Measurements from ENCODE around the gene JMJD8.

The JMJD8 gene

DNA sequence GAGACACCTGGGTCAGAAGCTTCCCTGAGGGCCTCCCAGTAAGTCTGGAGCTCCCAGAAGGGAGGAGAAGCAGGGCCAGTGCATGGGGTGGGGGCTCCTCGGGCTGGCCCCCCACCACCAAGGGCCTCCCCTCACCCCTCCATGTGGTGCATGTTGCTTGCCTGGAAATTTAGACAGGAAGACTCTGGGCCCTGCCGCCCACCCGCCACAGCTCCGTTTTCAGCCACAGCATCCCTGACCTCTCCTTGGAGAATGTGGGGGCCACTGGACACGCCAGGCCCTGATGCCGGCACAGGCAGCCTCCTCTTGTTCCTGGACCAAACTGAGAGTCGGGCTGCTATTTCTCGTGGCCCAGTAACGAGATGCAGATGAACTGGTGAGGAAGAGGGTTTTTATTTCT is 45.3 kb downstream of the JMJD8 start:
- no peaks in the 10 kb centered on the region for H3K36me3 ChIP-seq (ENCODE audit: control insufficient read depth, insufficient read depth, low read length)
- no peak overlapping the region for H3K4me3 ChIP-seq (ENCODE audit: low read length)
- no peaks in the 10 kb centered on the region for H3K27me3 ChIP-seq (ENCODE audit: control insufficient read depth, insufficient read depth, low read length)
- H3K9ac ChIP-seq (ENCODE audit: low read length): no peak overlapping the region
- no peaks in the 10 kb centered on the region for H3K9me3 ChIP-seq (ENCODE audit: control insufficient read depth, low read length)
- peaks cover 37% of the 10 kb centered on the region for H3K4me1 ChIP-seq (ENCODE audit: control insufficient read depth, insufficient read depth, low read length)

DNA sequence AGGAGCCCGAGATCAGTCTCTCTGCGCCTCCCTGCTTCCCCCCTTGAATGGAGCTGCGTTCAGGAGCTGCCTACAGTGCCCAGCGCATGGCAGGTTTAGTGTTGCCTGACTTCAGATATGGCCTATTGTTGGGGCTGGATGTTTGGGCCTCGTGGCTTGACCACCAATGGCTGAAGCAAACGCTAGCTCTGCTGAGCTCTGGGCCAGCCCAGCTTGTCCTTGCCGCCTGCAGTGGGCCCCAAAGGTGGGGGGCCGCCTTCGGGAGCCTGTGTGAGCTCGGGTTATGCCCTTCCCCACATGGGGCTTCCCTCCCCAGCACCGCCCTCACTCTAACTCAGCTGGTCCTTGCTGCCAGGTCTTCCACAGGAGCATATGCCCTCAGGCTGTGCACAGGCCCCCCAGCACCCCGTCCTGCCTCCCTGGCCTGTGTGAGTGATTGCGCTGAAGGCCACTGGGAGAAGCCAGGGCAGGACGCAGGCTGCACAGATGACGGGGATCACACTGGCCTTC is 46.0 kb downstream of the JMJD8 start:
- H3K4me1 ChIP-seq (ENCODE audit: control insufficient read depth, insufficient read depth, low read length): peaks cover 30% of the 10 kb centered on the region
- H3K9me3 ChIP-seq (ENCODE audit: control insufficient read depth, low read length): no peaks in the 10 kb centered on the region
- H3K36me3 ChIP-seq (ENCODE audit: control insufficient read depth, insufficient read depth, low read length): no peaks in the 10 kb centered on the region
- H3K9ac ChIP-seq (ENCODE audit: low read length): no peak overlapping the region
- no peaks in the 10 kb centered on the region for H3K27me3 ChIP-seq (ENCODE audit: control insufficient read depth, insufficient read depth, low read length)
- H3K4me3 ChIP-seq (ENCODE audit: low read length): no peak overlapping the region

DNA sequence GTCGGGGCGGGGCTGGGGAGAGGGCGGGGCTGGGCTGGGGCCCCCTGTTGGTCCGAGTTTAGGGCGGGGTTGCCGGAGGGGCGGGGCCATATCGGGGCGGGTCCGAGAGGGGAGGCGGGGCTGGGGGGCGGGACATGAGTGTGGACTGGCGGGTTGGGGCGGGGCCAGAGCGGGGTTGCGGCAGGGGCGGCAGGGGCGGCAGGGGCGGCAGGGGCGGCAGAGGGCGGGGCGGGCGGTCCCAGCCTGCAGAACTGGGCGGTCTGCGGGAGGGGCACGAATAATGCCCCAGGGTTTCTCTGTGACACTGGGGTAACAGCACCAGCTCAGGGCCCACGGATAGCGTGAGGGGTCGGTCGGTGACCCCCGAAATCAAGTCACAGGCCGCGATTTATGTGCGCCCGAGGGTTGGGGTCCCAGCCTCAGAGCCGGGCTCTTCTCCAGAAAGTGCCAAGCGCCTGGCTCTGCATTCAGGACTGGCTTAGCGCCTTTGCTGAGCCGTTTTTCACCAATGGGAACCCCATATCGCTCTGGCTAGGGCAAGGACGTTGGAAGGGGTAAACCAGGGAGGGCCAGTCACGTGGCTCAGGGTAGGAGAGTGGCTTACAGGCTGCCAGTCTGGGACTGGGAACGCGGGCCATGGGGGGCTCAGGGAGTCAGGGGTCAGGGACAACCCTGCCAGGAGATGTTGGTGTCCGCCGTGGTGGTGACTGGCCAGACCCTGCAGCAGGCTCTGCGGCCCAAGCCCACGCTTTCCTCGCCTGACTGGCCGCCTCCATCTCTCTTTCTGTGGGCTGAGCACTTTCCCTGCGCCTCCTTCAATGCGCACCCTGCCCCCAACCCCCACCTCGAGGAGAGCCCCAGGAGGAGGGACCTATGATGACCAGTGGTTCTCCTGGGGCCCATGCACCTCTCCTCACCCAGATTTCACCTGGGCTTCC is 46.8 kb downstream of the JMJD8 start:
- H3K4me3 ChIP-seq (ENCODE audit: low read length): no peak overlapping the region
- no peak overlapping the region for H3K9ac ChIP-seq (ENCODE audit: low read length)
- H3K27me3 ChIP-seq (ENCODE audit: control insufficient read depth, insufficient read depth, low read length): no peaks in the 10 kb centered on the region
- H3K36me3 ChIP-seq (ENCODE audit: control insufficient read depth, insufficient read depth, low read length): no peaks in the 10 kb centered on the region
- no peaks in the 10 kb centered on the region for H3K9me3 ChIP-seq (ENCODE audit: control insufficient read depth, low read length)
- H3K4me1 ChIP-seq (ENCODE audit: control insufficient read depth, insufficient read depth, low read length): peaks cover 22% of the 10 kb centered on the region

DNA sequence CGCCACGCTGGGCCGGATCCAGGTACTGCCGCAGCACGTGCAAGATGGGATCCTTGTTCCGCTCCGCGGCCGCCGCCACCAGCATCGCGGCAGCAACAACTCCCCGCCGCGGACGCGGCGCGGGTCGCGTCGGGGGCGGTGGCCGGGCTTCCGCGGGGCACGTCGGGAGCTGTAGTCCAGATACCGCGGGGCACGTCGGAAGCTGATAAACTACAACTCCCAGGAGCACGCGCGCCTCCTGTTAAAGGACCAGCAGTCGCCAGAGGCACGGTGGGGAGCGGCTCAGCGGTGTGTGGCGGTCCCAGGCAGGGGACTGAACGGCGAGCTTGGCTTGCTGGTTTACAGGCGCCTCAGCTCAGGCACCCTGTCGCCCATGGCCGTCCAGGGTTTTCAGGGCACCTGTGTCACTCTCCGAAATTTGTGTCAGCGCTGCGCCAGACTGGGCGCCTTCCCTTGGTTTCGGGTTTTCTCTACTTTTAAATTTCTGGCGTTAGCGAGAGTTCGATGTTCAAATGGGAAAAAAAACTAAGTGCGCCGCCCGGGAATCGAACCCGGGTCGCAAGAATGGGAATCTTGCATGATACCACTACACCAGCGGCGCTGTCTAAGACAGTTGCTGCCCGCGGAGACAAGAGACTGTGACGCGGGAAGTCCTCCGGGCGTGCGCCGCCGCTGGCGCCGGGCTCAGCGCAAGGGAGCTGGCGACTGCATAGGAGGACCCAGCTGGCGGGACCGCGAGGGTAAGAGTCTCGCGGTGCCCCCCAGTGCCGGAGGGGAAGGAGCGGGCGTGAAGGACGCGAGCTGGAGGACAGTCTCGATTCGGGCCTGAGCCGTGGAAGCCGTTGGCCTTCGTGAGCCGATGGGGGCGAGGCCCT is 47.7 kb downstream of the JMJD8 start, which contains the start of gene METTL26:
Gene METTL26 (minus strand): TSS at position 100 of the 875 bp plus-strand sequence. CDS start 15 bp downstream, at position 85.
- peak within 1 kb of the TSS; percentile 46 for H3K4me3 ChIP-seq (ENCODE audit: low read length)

DNA sequence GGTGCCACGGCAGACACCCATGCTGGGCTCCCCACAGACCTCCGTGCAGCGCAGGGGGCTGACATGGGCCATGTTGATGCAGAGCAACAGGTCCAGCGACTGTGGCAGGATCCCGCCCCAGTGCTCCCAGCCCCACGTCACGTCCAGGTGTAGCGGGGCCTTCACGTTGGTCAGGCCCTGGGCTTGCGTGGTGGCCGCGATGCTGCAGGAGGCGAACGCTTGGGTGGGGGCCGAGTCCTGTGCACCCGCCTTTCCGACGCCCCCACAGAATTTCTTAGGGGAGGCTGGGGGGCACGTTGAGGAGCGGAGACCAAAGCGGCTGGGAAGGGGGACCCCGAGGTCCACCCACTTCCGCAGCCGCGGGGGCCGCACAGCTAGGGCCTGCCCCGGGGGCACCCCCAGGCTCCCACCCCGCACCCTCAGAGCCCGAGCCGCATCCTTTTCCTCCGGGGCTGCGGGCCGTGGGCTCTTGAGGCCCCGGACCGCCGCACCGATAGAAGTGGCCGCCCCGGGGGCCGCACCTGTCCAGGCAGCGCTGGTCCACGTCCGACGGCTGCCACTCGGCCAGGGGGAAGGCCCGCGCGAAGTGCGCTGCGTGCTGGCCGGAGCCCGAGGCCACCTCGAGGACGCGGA is 48.4 kb downstream of the JMJD8 start:
- peak overlapping the region; percentile 46 for H3K4me3 ChIP-seq (ENCODE audit: low read length)
- peak overlapping the region; percentile 68 for H3K9ac ChIP-seq (ENCODE audit: low read length)
- no peaks in the 10 kb centered on the region for H3K9me3 ChIP-seq (ENCODE audit: control insufficient read depth, low read length)
- no peaks in the 10 kb centered on the region for H3K36me3 ChIP-seq (ENCODE audit: control insufficient read depth, insufficient read depth, low read length)
- H3K4me1 ChIP-seq (ENCODE audit: control insufficient read depth, insufficient read depth, low read length): peaks cover 22% of the 10 kb centered on the region
- H3K27me3 ChIP-seq (ENCODE audit: control insufficient read depth, insufficient read depth, low read length): no peaks in the 10 kb centered on the region

More for the DNA sequence above, 47.7 kb downstream of the JMJD8 start, which contains the start of gene METTL26:
- no peaks in the 10 kb centered on the region for H3K9me3 ChIP-seq (ENCODE audit: control insufficient read depth, low read length)
- peak within 1 kb of the TSS; percentile 68 for H3K9ac ChIP-seq (ENCODE audit: low read length)
- no peaks in the 10 kb centered on the region for H3K36me3 ChIP-seq (ENCODE audit: control insufficient read depth, insufficient read depth, low read length)
- H3K4me1 ChIP-seq (ENCODE audit: control insufficient read depth, insufficient read depth, low read length): peaks cover 22% of the 10 kb centered on the region
- H3K27me3 ChIP-seq (ENCODE audit: control insufficient read depth, insufficient read depth, low read length): no peaks in the 10 kb centered on the region

DNA sequence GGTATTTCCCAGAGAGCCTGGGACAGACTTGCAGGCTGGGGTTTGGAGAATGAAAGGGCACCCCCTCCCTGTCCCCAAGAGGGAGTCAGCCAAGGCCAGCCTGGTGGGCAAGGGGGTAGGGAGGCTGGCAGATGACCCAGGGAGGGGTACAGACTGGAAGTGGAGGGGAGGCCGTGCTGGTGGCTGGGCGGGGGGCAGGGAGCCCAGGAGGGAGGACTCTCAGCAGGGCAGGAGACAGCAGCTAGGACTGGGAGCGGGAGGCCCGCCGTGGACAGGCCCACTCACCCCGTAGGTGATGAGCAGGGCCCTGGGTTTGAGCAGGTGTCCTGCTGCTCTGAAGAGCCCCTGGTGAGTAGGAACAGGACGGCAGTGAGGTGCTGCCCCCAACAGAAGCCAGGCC is 49.1 kb downstream of the JMJD8 start:
- Histone ChIP-seq H3K4me1 (ENCODE audit: control insufficient read depth, insufficient read depth, low read length) (peaks cover 28% of the 10 kb centered on the region), H3K9ac (ENCODE audit: low read length) (no peak overlapping the region), H3K9me3 (ENCODE audit: control insufficient read depth, low read length) (no peaks in the 10 kb centered on the region), H3K36me3 (ENCODE audit: control insufficient read depth, insufficient read depth, low read length) (no peaks in the 10 kb centered on the region), H3K27me3 (ENCODE audit: control insufficient read depth, insufficient read depth, low read length) (no peaks in the 10 kb centered on the region), H3K4me3 (ENCODE audit: low read length) (no peak overlapping the region)

DNA sequence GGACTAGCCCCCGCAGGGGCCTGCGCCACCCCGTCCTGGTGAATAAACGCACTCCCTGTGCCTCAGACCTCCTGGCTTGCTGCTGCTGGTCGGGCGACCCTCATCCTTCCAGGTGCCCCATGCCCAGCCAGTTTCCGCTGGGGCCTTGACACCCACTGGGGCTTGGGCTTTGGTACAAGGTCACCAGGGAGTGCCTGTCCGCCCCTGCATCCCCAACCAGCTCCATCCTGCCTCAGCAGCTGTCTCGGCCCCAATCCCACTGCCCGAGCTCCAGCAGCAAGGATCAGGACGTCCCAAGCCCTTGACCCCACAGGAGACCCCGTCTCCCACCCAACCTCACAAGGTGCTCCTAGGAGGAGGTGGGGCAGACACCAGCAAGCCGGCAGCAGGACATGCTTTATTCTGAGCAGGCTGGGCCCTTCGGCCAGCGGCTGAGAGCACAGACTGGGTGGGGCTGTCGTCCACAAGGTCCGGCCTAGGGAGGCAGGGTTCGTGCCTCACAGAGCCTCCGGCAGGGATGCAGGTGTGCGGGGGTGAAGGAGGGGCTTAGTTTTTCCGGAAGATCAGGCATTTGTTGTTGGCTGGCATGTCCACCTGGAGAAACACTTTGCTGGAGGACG is 50.0 kb downstream of the JMJD8 start:
- H3K9ac ChIP-seq (ENCODE audit: low read length): no peak overlapping the region

DNA sequence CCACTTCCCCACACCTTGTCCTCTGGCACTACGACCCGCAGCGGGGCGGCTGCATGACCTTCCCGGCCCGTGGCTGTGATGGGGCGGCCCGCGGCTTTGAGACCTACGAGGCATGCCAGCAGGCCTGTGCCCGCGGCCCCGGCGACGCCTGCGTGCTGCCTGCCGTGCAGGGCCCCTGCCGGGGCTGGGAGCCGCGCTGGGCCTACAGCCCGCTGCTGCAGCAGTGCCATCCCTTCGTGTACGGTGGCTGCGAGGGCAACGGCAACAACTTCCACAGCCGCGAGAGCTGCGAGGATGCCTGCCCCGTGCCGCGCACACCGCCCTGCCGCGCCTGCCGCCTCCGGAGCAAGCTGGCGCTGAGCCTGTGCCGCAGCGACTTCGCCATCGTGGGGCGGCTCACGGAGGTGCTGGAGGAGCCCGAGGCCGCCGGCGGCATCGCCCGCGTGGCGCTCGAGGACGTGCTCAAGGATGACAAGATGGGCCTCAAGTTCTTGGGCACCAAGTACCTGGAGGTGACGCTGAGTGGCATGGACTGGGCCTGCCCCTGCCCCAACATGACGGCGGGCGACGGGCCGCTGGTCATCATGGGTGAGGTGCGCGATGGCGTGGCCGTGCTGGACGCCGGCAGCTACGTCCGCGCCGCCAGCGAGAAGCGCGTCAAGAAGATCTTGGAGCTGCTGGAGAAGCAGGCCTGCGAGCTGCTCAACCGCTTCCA is 50.6 kb downstream of the JMJD8 start:
- no peaks in the 10 kb centered on the region for H3K9me3 ChIP-seq (ENCODE audit: control insufficient read depth, low read length)
- no peaks in the 10 kb centered on the region for H3K27me3 ChIP-seq (ENCODE audit: control insufficient read depth, insufficient read depth, low read length)
- no peaks in the 10 kb centered on the region for H3K36me3 ChIP-seq (ENCODE audit: control insufficient read depth, insufficient read depth, low read length)
- H3K4me1 ChIP-seq (ENCODE audit: control insufficient read depth, insufficient read depth, low read length): peaks cover 30% of the 10 kb centered on the region
- no peak overlapping the region for H3K9ac ChIP-seq (ENCODE audit: low read length)
- no peak overlapping the region for H3K4me3 ChIP-seq (ENCODE audit: low read length)

More for the DNA sequence above, 50.0 kb downstream of the JMJD8 start:
- no peaks in the 10 kb centered on the region for H3K9me3 ChIP-seq (ENCODE audit: control insufficient read depth, low read length)
- H3K36me3 ChIP-seq (ENCODE audit: control insufficient read depth, insufficient read depth, low read length): no peaks in the 10 kb centered on the region
- no peak overlapping the region for H3K4me3 ChIP-seq (ENCODE audit: low read length)
- peaks cover 30% of the 10 kb centered on the region for H3K4me1 ChIP-seq (ENCODE audit: control insufficient read depth, insufficient read depth, low read length)
- no peaks in the 10 kb centered on the region for H3K27me3 ChIP-seq (ENCODE audit: control insufficient read depth, insufficient read depth, low read length)

DNA sequence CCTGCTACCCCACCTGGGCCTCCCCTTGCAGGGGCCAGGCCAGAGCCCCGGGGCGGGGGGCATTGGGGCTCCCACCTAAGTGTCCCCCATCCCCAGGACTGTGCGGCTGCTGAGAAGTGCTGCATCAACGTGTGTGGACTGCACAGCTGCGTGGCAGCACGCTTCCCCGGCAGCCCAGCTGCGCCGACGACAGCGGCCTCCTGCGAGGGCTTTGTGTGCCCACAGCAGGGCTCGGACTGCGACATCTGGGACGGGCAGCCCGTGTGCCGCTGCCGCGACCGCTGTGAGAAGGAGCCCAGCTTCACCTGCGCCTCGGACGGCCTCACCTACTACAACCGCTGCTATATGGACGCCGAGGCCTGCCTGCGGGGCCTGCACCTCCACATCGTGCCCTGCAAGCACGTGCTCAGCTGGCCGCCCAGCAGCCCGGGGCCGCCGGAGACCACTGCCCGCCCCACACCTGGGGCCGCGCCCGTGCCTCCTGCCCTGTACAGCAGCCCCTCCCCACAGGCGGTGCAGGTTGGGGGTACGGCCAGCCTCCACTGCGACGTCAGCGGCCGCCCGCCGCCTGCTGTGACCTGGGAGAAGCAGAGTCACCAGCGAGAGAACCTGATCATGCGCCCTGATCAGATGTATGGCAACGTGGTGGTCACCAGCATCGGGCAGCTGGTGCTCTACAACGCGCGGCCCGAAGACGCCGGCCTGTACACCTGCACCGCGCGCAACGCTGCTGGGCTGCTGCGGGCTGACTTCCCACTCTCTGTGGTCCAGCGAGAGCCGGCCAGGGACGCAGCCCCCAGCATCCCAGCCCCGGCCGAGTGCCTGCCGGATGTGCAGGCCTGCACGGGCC is 51.4 kb downstream of the JMJD8 start:
- peaks cover 29% of the 10 kb centered on the region for H3K4me1 ChIP-seq (ENCODE audit: control insufficient read depth, insufficient read depth, low read length)
- no peaks in the 10 kb centered on the region for H3K36me3 ChIP-seq (ENCODE audit: control insufficient read depth, insufficient read depth, low read length)
- H3K9me3 ChIP-seq (ENCODE audit: control insufficient read depth, low read length): no peaks in the 10 kb centered on the region

DNA sequence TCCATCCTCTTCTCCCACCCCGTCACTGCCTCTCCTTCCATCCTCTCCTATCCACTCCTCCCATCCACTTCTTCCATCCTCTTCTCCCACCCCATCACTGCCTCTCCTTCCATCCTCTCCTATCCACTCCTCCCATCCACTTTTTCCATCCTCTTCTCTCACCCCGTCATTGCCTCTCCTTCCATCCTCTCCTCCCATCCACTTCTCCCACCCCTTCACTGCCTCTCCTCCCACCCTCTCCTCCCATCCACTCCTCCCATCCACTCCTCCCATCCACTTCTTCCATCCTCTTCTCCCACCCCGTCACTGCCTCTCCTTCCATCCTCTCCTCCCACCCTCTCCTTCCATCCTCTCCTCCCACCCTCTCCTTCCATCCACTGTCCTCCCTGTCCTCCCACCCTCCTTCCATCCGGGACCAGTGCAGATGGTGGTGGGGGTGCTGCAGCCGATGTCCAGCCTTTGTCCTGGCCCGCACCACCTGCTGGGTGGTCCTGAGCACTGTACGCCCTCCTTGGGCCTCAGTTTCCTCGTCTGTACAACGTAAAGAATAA is 52.3 kb downstream of the JMJD8 start:
- H3K9me3 ChIP-seq (ENCODE audit: control insufficient read depth, low read length): no peaks in the 10 kb centered on the region
- no peaks in the 10 kb centered on the region for H3K36me3 ChIP-seq (ENCODE audit: control insufficient read depth, insufficient read depth, low read length)
- no peak overlapping the region for H3K9ac ChIP-seq (ENCODE audit: low read length)
- H3K4me1 ChIP-seq (ENCODE audit: control insufficient read depth, insufficient read depth, low read length): peaks cover 30% of the 10 kb centered on the region
- H3K4me3 ChIP-seq (ENCODE audit: low read length): no peak overlapping the region
- H3K27me3 ChIP-seq (ENCODE audit: control insufficient read depth, insufficient read depth, low read length): no peaks in the 10 kb centered on the region

More for the DNA sequence above, 51.4 kb downstream of the JMJD8 start:
- Histone ChIP-seq H3K9ac (ENCODE audit: low read length) (no peak overlapping the region), H3K27me3 (ENCODE audit: control insufficient read depth, insufficient read depth, low read length) (no peaks in the 10 kb centered on the region), H3K4me3 (ENCODE audit: low read length) (no peak overlapping the region)

Data from mucosa of stomach (tissue), 1 donor.